Ureter (tissue), 1 donor: Measurements from ENCODE around the gene EFEMP1. TPM values are rescaled to one million over a fixed set of nuclear protein-coding genes. Genes with fewer than 3 reads are reported as not detected.

Experiments
- DNase-seq: peaks from one replicate; pipeline ENCODE4 v3.0.0-alpha.2; 2020; ENCODE audit warnings: low spot score
- total RNA-seq: library from RNA; stranded (reverse); gene quantifications from one replicate; pipeline ENCODE4 v1.2.4, GENCODE V29; 2023
- donor health status: DM: yes; HTN: yes; CAD: no.

EFEMP1 gene
- total RNA-seq, 1 donor from 2014 or later = 81.2 TPM

GRCh38 chr2:55898386-55899040 lies 25.1 kb downstream of the EFEMP1 start:
- DNase-seq = no peak

- DNase-seq = no peak
Observed at GRCh38 chr2:55896633-55897032, 26.9 kb downstream of the EFEMP1 start.

- DNase-seq = no peak
Observed at GRCh38 chr2:55894720-55895119, 28.9 kb downstream of the EFEMP1 start.

DNA sequence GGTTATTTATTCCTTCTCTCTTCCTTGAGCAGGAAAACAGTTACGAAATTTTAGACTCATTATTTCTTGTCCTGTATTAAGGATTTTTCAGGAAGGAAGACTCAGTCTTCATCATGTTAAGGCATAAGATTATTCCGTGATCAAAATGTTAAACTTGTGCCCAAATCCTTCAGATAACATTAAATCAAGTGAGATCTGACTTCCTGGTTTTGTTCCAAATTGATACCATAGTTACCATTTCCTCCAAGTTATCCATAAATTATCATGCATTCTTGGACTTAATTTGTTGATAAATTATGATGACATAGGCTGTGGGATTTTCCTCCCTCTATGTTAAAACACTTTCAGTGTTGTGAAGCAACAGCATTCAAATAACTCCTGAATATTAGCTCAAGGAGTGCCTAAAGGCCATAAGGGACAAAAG lies 31.9 kb downstream of the EFEMP1 start:
- DNase-seq = no peak

GRCh38 chr2:55888936-55889335 lies 34.6 kb downstream of the EFEMP1 start:
- no peak for DNase-seq

GRCh38 chr2:55887901-55888624 lies 35.5 kb downstream of the EFEMP1 start:
- no peak for DNase-seq

GRCh38 chr2:55887351-55887750 lies 36.2 kb downstream of the EFEMP1 start:
- DNase-seq = no peak

DNA sequence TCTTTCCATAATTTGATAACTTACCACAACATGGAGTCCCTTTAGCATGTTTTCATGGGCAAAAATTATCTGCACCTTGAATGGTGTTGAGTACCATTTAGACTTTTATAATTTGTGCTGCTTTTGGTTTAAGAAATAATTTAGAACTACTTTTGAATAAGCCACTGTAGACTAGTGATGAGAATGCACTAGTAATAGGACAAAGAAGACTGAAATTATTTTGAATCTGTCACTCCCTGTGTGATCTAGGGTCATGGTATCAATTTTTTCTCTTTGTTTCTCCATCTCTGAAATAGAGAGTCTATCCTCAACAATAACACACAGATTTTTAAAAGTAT lies 37.7 kb downstream of the EFEMP1 start:
- no peak for DNase-seq

DNA sequence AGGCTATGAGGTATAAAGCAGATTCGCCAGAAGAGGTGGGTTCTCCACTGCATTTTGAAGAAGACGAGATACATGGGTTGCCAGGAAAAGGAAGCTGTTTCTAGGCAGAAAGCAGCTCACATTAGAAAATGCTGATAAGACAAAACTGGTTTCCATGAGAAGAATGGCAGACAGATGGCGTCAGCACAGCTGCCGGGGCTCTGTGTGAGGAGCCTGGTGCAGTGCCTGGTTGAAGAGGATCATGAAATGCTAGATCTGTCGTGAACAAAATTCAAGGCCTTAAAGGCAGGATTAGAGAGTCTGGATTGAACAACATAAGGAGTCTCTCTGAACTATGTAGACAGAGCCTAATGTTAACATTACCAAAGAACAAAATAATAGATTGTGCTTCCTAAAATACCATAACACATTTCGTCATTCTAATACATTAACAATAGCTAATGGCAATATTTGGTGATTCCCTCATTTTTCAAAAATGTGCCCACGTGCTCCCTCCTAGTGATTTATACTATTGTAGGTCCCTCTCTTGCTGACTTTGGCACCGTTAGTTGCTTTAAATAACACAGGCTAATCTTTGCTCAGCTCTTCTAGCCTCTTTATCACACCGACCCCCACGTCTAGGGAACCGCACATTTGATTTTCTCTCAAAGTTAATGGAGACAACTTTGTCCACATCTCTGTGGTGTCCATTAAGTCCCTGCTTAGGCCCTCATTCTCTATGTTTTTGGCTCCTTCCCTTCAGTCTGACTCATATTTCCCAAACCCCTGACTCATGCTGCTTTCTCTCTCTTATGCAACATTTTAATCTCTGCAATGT lies 38.2 kb downstream of the EFEMP1 start:
- no peak for DNase-seq

GRCh38 chr2:55883829-55884228 lies 39.8 kb downstream of the EFEMP1 start:
- no peak for DNase-seq

DNA sequence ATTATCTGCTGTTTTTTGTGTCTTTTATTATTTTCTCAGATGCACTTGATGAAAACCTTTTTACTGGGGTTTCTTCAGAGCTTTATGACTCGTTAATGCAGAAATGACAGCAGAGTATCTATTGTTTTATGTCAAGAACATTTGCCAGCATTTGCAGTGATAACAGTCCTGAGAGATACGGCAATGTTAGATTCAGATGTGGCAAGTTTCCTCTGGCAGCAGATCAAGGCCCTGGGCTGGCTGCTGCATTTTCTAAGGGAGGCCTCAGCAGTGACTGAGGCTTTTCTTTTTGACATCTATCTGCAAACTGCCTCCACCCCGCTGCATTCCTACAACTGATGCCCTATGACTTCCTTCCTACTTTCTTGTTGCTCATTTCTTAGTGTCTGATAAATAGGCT lies 40.2 kb downstream of the EFEMP1 start:
- DNase-seq = no peak

DNA sequence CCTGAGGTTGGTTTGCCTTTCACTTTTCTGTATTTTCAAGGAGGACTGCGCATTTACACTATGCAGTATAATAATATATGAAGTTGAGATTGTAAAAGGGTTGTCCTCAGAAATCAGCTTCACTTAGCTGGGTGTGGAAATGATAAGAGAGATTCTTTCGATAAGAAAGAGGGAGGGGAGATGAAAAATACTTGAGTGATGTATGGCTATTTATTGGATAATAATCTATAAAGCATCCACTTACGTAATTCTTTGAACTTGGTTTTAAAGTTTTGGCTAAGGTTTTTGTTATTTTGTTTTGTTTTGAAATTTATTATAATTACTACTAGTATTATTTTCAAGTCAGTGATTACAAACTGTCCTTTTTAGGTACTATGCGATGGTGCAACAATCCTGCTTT lies 40.6 kb downstream of the EFEMP1 start:
- DNase-seq = no peak

GRCh38 chr2:55880416-55881143 lies 43.0 kb downstream of the EFEMP1 start:
- no peak for DNase-seq

DNA sequence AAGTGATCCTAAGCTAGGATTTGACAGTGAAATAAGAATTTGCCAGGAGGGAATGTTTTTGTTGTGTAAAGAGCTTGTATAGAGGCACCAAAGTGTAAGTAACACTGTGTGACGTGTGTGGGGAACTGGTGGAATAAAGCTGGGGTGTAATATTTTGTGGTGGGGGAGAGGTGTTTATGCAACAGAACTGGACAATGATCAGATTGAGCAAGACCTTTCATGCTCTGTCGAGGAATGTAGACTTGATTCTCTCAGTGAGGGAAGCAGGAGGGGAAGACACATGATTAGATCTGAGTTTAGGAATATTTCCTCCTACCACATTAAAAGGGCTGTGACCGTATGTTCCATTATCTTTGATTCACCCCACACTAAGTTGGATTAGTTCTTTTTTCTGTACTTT lies 43.6 kb downstream of the EFEMP1 start:
- no peak for DNase-seq

- DNase-seq = no peak
Observed at GRCh38 chr2:55877087-55877436, 46.5 kb downstream of the EFEMP1 start.

DNA sequence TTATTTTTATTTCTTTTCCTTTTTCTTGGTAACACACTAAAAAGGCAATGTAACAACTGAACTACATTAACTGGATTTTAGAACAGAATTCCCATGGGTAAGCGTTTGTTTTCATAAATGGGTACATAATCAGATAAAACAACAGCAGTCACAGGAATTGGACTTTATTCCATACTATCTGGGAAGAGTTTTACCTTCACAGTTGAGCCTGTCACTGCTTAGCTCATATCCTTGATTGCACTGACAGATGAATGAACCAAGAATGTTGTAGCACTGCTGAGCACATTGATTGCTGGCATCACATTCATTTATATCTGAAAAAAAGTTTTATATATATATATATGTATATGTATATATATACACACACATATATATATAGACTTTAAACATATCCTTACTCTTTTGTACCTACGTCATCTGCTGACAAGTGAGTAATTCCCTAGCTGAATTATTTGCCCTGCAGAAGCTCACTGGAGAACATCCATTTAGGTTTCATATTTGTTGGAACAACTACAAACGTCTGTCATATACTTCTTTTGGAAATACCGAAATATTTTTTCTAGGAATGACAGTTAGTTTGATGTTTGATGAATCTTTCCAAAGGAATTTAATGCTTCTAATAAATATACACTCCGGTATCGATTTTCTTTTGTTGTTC lies 47.0 kb downstream of the EFEMP1 start:
- DNase-seq = no peak

DNA sequence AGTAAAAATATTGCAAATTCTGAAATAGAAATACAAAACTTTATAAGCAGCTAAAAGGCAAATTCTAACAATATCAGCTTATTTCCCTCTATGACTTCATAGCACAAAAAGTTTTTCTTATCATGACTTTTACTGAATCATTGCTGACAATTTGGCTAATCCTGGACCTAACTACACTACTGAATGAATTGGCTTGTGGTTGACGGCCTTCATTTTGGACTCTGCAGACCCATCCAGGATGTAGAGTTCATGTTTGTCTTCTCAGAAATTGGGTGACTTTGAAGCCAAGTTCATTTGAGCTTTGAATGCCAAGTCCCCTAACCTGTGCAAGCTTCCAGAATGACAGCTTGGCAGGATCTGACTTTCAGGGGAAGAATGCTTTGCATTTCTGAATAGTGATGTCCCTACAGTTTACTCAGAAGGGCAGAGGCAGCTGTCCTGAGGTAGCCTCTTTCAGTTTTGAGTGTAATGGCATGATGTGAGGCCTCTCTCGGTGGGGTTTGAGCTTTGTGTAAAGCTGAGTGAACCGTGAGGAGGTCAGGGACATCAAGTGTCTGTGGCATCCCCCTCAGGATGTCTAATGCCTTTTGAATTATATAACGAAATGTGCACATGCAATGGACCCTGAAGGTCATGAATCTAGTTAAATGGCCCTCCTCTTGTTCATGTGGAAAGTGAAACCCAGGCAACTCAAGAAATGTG lies 48.0 kb downstream of the EFEMP1 start:
- no peak for DNase-seq

DNA sequence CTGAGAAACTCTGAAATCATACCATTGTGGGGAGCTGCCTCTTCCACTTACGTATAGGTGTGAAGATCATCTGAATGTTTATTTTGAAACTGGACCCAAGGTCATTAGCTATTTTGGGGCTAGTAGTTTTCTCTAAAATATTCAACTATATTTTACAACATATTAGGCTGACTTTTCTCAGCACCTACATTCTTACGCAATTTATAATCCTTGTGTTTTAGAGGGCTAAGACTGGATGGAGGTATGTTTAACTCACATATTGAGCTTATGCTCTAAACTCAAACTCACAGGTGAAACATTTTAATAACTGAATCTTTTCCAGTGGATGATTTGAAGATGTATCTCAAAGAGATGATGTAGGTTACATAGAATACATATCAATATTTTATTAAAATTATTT lies 49.2 kb downstream of the EFEMP1 start:
- no peak for DNase-seq

DNA sequence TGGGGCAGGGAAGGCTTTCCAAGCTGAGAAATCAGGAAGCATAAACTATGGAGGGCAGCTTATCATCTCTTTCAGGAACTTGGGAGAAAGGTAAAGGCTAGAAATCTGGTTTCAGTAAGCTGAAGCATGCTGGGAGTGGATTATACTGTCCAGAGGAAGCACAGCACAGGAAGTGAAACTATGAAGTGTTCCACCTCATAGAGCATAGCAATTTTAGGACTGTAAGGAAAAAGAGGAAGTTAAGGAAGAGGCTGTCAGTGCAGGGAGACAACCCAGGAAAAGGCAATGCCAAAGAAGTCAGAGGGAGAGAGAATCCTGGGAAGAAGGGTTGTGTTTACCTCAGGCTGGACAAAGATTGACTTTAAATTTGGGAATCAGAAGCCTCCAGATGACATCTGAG lies 51.9 kb downstream of the EFEMP1 start:
- no peak for DNase-seq

DNA sequence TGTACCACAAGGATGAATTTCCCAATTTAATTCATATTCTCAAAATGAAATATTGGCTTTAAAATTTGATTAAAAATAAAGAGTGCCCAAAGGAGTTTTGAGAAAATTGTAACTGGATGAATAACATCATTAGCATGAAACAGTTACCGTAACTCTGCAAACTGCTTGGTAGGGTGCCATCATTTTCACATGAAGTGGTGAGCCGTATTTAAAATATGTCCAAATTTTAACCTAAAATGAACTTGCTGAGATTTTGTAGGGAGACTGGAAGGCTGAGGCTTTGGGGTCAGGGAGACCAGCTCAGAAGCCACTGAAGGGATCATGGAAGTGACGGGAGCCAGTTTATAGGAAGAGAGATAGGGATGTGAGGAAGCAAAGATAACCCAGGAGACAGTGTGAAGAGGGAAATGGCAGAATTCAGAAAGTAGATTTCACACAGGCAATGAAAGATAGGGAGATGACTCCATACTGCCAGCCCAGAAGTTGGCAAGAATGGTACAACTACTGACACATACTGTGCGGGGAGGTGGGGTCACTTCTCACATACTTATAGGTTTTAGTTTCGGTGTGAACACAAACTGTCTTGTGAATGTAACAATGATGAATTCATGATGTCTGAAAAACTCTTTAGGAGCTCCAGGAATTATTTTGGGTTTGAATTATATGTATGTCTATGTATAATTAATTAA lies 53.8 kb downstream of the EFEMP1 start:
- no peak for DNase-seq
